ENCODE measurements around the gene SMIM32. TPM values are rescaled to one million over a fixed set of nuclear protein-coding genes. Genes with fewer than 3 reads are reported as not detected.

SMIM32 gene
- total RNA-seq, 2 donors from 2014 or later: not detected

DNA sequence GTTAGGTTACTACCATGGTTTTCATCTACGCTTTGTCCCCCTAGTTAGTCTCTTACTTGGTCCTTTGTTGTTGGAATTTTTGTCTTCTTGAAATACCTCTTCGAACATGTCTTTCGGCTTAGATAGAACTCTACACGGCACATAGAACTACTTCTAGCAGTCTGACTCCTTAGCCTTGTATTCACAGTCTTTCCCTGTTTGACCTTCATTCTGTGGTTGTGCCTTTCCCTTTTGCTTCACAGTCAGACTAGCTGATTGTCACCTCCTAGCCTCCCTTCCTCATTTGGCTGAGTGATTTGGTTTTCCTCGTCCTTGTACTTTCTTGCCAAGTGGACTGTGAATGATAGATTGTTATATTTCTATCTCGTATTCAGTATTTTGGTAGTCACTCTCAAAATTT is 49.6 kb downstream of the SMIM32 start:
- no peak overlapping the region for H3K27ac ChIP-seq
- peaks cover 22 to 79% of the 10 kb centered on the region in 2 donors for H3K4me1 ChIP-seq (ENCODE audit: control insufficient read depth in 1 of 2, low read depth in 2 of 2)
- ATAC-seq (ENCODE audit: insufficient number of reproducible peaks, low FRiP score, low read depth): no peak

DNA sequence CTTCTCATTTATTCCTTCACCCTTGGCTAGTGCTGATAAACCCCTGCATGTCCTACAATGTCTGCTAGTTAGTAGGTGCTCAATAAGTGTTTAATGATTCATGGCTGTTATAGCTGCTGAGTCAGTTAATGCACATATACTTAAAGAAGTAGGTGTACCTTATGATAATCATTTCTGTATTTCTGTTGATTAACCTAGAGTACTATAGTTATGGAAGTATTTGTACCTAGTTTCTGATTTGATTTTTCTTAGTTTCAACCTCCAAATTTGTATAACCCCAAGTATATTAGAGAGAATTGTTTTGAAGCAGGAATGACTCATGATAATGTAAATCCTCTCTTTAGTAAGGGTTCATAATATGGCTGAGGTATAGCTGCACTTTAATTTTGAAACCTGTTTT is 51.4 kb downstream of the SMIM32 start:
- Histone ChIP-seq H3K4me1 (ENCODE audit: control insufficient read depth in 1 of 2, low read depth in 2 of 2) (peaks cover 28 to 85% of the 10 kb centered on the region in 2 donors), H3K36me3 (no peaks in the 10 kb centered on the region), H3K9me3 (no peaks in the 10 kb centered on the region), H3K27ac (no peak overlapping the region), H3K4me3 (no peak overlapping the region), H3K27me3 (replicated peaks; ENCODE audit: insufficient read depth) (no peaks in the 10 kb centered on the region)
- ATAC-seq (ENCODE audit: insufficient number of reproducible peaks, low FRiP score, low read depth) (no peak), DNase-seq (ENCODE audit: low spot score) (no peak)
- TF ChIP-seq, protein P1, sequence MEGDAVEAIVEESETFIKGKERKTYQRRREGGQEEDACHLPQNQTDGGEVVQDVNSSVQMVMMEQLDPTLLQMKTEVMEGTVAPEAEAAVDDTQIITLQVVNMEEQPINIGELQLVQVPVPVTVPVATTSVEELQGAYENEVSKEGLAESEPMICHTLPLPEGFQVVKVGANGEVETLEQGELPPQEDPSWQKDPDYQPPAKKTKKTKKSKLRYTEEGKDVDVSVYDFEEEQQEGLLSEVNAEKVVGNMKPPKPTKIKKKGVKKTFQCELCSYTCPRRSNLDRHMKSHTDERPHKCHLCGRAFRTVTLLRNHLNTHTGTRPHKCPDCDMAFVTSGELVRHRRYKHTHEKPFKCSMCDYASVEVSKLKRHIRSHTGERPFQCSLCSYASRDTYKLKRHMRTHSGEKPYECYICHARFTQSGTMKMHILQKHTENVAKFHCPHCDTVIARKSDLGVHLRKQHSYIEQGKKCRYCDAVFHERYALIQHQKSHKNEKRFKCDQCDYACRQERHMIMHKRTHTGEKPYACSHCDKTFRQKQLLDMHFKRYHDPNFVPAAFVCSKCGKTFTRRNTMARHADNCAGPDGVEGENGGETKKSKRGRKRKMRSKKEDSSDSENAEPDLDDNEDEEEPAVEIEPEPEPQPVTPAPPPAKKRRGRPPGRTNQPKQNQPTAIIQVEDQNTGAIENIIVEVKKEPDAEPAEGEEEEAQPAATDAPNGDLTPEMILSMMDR (IDR thresholded peaks at IDR 0.05): no peak

More for the DNA sequence above, 49.6 kb downstream of the SMIM32 start:
- no peak overlapping the region for H3K4me3 ChIP-seq
- no peaks in the 10 kb centered on the region for H3K27me3 ChIP-seq (replicated peaks; ENCODE audit: insufficient read depth)
- TF ChIP-seq, protein P1 (IDR thresholded peaks at IDR 0.05): no peak
- H3K36me3 ChIP-seq: no peaks in the 10 kb centered on the region
- DNase-seq (ENCODE audit: low spot score): no peak
- no peaks in the 10 kb centered on the region for H3K9me3 ChIP-seq

Other genes with a start within 250 kb of the SMIM32 start
- gene LECT2, start 238.2 kb downstream of the SMIM32 start, total RNA-seq: not detected
- 100 to 1,000 TPM; 158 to 173 TPM for gene TGFBI, start 164.2 kb downstream of the SMIM32 start, total RNA-seq
- gene SMAD5, start 60.3 kb downstream of the SMIM32 start, total RNA-seq: 10 to 100 TPM; 29.0 to 92.9 TPM
- gene TRPC7, start 172.4 kb upstream of the SMIM32 start, total RNA-seq: not detected

All from thoracic aorta (tissue), 2 donors.